Measurements from ENCODE around the gene UCN2. TPM values are rescaled to one million over a fixed set of nuclear protein-coding genes. Genes with fewer than 3 reads are reported as not detected.

UCN2 gene
- total RNA-seq, 1 donor from 2014 or later: 0.19 TPM

- no peak overlapping the region for H3K27ac ChIP-seq (replicated peaks)
- intact Hi-C loops (cut with micrococcal nuclease): loop anchor here (10.0 kb wide), 1 partner anchor 79 kb away; a partner anchor contains a TSS
- no peaks in the 10 kb centered on the region for H3K36me3 ChIP-seq
- no peaks in the 10 kb centered on the region for H3K27me3 ChIP-seq (ENCODE audit: low read depth)
- no peak for TF ChIP-seq CTCF (IDR thresholded peaks at IDR 0.05; ENCODE audit: borderline replicate concordance)
- peaks cover 17% of the 10 kb centered on the region for H3K4me1 ChIP-seq
- H3K4me3 ChIP-seq: no peak overlapping the region
- no peak for DNase-seq
- no peaks in the 10 kb centered on the region for H3K9me3 ChIP-seq (replicated peaks)
These were observed 19.4 kb downstream of the UCN2 start for GRCh38 chr3:48544141-48544540.

- Histone ChIP-seq H3K9me3 (replicated peaks) (no peaks in the 10 kb centered on the region), H3K27ac (replicated peaks) (no peak overlapping the region), H3K36me3 (no peaks in the 10 kb centered on the region), H3K4me1 (peaks cover 10% of the 10 kb centered on the region), H3K4me3 (no peak overlapping the region), H3K27me3 (ENCODE audit: low read depth) (no peaks in the 10 kb centered on the region)
- DNase-seq: peak; percentile 63
- intact Hi-C loops (cut with micrococcal nuclease): loop anchor here (10.0 kb wide), 1 partner anchor 79 kb away; a partner anchor contains a TSS
- TF ChIP-seq CTCF (IDR thresholded peaks at IDR 0.05; ENCODE audit: borderline replicate concordance): no peak
These were observed 20.2 kb downstream of the UCN2 start for GRCh38 chr3:48543271-48543866.

- intact Hi-C loops (cut with micrococcal nuclease): no loop called here
- H3K9me3 ChIP-seq (replicated peaks): no peaks in the 10 kb centered on the region
- H3K27me3 ChIP-seq (ENCODE audit: low read depth): no peaks in the 10 kb centered on the region
- H3K4me3 ChIP-seq: no peak overlapping the region
- H3K36me3 ChIP-seq: peaks cover 6% of the 10 kb centered on the region
- H3K27ac ChIP-seq (replicated peaks): no peak overlapping the region
- peaks cover 7% of the 10 kb centered on the region for H3K4me1 ChIP-seq
- TF ChIP-seq CTCF (IDR thresholded peaks at IDR 0.05; ENCODE audit: borderline replicate concordance): no peak
- no peak for DNase-seq
These were observed 25.1 kb downstream of the UCN2 start for GRCh38 chr3:48538451-48538850.

- no peak for DNase-seq
- H3K36me3 ChIP-seq: peaks cover 6% of the 10 kb centered on the region
- H3K9me3 ChIP-seq (replicated peaks): no peaks in the 10 kb centered on the region
- H3K4me3 ChIP-seq: no peak overlapping the region
- no peaks in the 10 kb centered on the region for H3K4me1 ChIP-seq
- TF ChIP-seq CTCF (IDR thresholded peaks at IDR 0.05; ENCODE audit: borderline replicate concordance): no peak
- H3K27ac ChIP-seq (replicated peaks): no peak overlapping the region
- no peaks in the 10 kb centered on the region for H3K27me3 ChIP-seq (ENCODE audit: low read depth)
- intact Hi-C loops (cut with micrococcal nuclease): no loop called here
These were observed 26.8 kb downstream of the UCN2 start for GRCh38 chr3:48536785-48537184.

- Histone ChIP-seq H3K27me3 (ENCODE audit: low read depth) (no peaks in the 10 kb centered on the region), H3K4me3 (no peak overlapping the region), H3K9me3 (replicated peaks) (no peaks in the 10 kb centered on the region), H3K4me1 (no peaks in the 10 kb centered on the region), H3K36me3 (peaks cover 6% of the 10 kb centered on the region), H3K27ac (replicated peaks) (no peak overlapping the region)
- intact Hi-C loops (cut with micrococcal nuclease): no loop called here
- DNase-seq: no peak
- no peak for TF ChIP-seq CTCF (IDR thresholded peaks at IDR 0.05; ENCODE audit: borderline replicate concordance)
These were observed 27.5 kb downstream of the UCN2 start for GRCh38 chr3:48536116-48536515.
